ENCODE measurements around the gene RCBTB2.

The RCBTB2 gene

DNA sequence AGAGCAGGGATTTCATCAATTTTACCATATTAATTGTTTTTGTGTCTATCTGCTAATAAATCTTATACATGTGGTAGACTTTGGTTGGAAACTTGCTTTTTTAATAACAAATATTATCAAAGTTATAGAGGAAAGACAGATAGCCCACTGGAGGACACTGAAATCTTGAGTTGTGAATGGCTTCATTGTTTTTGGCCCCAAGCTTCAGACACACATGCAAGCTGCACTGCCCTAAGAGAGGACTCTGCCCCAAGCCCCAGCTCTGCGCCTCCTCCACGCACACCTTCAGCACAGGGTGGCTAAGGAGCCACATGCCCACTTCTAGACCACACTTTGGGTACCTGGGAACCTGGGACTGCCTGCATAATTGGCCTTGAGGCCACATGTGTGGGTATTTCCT lies 35.2 kb downstream of the RCBTB2 start:
- TF ChIP-seq, protein P1, sequence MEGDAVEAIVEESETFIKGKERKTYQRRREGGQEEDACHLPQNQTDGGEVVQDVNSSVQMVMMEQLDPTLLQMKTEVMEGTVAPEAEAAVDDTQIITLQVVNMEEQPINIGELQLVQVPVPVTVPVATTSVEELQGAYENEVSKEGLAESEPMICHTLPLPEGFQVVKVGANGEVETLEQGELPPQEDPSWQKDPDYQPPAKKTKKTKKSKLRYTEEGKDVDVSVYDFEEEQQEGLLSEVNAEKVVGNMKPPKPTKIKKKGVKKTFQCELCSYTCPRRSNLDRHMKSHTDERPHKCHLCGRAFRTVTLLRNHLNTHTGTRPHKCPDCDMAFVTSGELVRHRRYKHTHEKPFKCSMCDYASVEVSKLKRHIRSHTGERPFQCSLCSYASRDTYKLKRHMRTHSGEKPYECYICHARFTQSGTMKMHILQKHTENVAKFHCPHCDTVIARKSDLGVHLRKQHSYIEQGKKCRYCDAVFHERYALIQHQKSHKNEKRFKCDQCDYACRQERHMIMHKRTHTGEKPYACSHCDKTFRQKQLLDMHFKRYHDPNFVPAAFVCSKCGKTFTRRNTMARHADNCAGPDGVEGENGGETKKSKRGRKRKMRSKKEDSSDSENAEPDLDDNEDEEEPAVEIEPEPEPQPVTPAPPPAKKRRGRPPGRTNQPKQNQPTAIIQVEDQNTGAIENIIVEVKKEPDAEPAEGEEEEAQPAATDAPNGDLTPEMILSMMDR (IDR thresholded peaks at IDR 0.05; ENCODE audit: unreplicated experiment in 3 of 3) = no peak
- Mint-ChIP-seq H3K4me3 (no peak overlapping the region), H3K9me3 (no peaks in the 10 kb centered on the region), H3K36me3 (ENCODE audit: low read depth) (peaks cover 40% of the 10 kb centered on the region), H3K27me3 (ENCODE audit: low read depth) (no peaks in the 10 kb centered on the region), H3K4me1 (no peaks in the 10 kb centered on the region), H3K27ac (no peak overlapping the region)

DNA sequence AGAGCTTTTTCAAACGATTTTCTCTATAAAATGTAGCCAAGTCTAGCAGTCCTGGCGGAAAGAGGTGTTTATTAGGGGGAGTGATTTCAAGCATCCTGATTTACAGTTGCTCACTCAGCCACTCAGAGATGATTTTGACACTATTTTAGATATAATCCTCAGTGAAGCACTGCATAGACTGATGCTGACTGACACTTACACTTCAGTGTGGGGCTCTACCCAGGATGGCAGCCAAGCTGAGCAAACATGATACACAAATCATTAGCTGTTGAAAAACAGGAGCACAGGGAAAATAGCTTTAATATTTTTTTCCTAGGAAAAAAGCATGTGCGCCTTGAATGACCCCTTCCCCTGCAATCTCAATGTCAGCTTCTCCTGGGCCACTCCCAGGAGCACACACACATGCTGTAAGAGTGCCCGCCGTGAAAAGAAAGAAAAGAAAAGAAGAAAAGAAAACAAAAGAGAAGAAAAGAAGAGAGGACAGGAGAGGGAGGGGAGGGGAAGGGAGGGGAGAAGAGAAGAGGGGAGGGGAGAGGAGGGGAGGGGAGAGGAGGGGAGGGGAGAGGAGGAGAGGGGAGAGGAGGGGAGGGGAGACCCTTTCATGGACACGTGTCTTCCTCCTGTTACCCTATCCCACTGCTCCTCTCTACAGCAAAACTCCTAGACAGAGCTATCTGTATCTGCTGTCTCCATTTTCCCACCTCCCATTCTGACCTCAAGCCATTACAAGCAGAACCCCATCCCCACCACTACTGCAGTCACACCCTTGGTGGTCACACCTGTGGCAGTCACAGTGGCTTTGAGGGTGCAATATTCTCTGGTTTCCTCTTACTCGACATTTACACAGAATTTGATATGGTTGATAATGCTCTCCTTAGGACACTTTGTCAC lies 36.4 kb downstream of the RCBTB2 start:
- no peaks in the 10 kb centered on the region for H3K4me1 Mint-ChIP-seq
- H3K36me3 Mint-ChIP-seq (ENCODE audit: low read depth) = peaks cover 37% of the 10 kb centered on the region
- TF ChIP-seq, protein P1 (IDR thresholded peaks at IDR 0.05; ENCODE audit: unreplicated experiment in 3 of 3) = no peak
- H3K27me3 Mint-ChIP-seq (ENCODE audit: low read depth) = no peaks in the 10 kb centered on the region
- H3K4me3 Mint-ChIP-seq = no peak overlapping the region
- H3K27ac Mint-ChIP-seq = no peak overlapping the region
- H3K9me3 Mint-ChIP-seq = no peaks in the 10 kb centered on the region

DNA sequence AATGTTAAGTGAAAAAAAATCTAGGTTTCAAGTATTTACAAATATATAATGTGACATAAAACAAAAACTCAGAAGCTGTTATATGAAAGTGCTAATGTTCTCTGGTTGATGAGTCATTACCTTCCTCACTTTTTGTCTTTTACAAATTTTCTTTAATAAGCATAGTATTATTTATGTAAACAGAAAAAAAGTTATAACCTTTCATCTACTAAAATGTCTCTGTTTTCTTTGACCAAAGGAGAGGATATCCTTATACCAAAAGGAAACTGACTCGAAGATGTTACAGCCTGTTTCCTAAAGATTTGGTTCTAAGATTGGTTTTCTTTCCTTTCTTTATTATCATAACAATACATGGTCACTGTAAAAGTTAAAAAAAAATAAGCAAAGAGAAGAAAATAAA lies 38.0 kb downstream of the RCBTB2 start:
- no peaks in the 10 kb centered on the region for H3K4me1 Mint-ChIP-seq
- no peak overlapping the region for H3K27ac Mint-ChIP-seq
- no peaks in the 10 kb centered on the region for H3K9me3 Mint-ChIP-seq
- TF ChIP-seq, protein P1 (IDR thresholded peaks at IDR 0.05; ENCODE audit: unreplicated experiment in 3 of 3) = no peak
- H3K36me3 Mint-ChIP-seq (ENCODE audit: low read depth) = peaks cover 27% of the 10 kb centered on the region
- H3K27me3 Mint-ChIP-seq (ENCODE audit: low read depth) = no peaks in the 10 kb centered on the region
- H3K4me3 Mint-ChIP-seq = no peak overlapping the region

DNA sequence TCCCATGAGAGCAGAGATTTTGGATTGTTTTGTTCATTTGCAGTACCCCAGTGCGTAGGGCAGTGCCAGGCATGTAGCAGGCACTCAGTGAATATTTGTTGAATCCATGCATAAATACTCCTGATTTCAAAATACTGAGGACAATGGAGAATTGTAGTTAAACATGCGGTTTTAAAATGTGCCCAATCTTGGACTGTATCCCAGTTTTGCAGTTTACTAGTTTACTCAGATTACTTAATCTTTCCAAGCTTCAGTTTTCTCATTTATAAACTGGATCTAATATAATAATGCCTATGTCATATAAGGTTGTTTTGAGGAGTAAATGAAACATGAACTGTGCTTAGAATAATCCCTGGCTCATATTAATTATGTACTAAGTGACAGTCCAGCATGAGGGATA lies 39.0 kb downstream of the RCBTB2 start:
- no peak overlapping the region for H3K4me3 Mint-ChIP-seq
- H3K9me3 Mint-ChIP-seq = no peaks in the 10 kb centered on the region
- H3K36me3 Mint-ChIP-seq (ENCODE audit: low read depth) = peaks cover 25% of the 10 kb centered on the region
- H3K27me3 Mint-ChIP-seq (ENCODE audit: low read depth) = no peaks in the 10 kb centered on the region
- H3K4me1 Mint-ChIP-seq = no peaks in the 10 kb centered on the region
- H3K27ac Mint-ChIP-seq = no peak overlapping the region
- TF ChIP-seq, protein P1 (IDR thresholded peaks at IDR 0.05; ENCODE audit: unreplicated experiment in 3 of 3) = no peak

DNA sequence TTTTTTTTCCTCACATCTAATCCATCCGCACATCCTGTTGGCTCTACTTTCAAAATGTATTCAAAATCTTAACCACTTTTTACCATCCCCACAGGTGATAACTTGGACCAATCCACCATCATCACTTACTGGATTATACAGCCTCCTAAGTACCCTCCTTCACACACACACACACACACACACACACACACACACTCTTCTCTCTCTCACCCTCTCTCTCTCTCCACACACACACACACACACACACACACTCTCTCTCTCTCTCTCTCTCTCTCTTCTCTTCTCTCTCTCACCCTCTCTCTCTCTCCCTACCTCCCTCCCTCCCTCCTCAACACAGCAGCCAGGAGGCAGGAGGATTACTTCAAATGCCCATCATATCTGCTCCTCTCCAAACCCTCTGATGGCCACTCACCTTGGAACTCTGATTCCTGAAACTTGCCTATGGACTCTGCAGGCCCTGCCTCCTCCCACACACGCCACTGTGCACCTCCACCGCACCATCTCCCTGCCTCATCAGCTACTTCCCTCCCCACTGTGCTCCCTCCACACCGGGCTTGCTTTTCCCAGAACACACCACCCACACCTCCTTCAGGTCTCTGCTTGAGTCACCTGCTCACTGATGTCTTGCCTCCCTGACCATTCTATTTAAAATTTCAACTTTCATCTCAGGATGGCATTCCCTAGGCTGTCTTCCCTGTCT lies 39.7 kb downstream of the RCBTB2 start:
- no peaks in the 10 kb centered on the region for H3K27me3 Mint-ChIP-seq (ENCODE audit: low read depth)
- no peaks in the 10 kb centered on the region for H3K4me1 Mint-ChIP-seq
- H3K27ac Mint-ChIP-seq = no peak overlapping the region
- H3K9me3 Mint-ChIP-seq = peaks cover 2% of the 10 kb centered on the region
- H3K4me3 Mint-ChIP-seq = no peak overlapping the region
- peaks cover 25% of the 10 kb centered on the region for H3K36me3 Mint-ChIP-seq (ENCODE audit: low read depth)
- TF ChIP-seq, protein P1 (IDR thresholded peaks at IDR 0.05; ENCODE audit: unreplicated experiment in 3 of 3) = no peak

All from nephron (organoid).